ENCODE data around the gene RELA.
"Not testable (repeated sequence)": the region's sequence is repeated elsewhere in the genome, so short reads cannot be mapped to it uniquely, and the experiment has no call there.

The RELA gene

GRCh38 chr11:65663639-65664200, 1.0 kb upstream of the RELA start:
- DNase-seq = no peak

- no peak for DNase-seq
Measured at GRCh38 chr11:65662247-65662798, 393 bp downstream of the RELA start.

DNA sequence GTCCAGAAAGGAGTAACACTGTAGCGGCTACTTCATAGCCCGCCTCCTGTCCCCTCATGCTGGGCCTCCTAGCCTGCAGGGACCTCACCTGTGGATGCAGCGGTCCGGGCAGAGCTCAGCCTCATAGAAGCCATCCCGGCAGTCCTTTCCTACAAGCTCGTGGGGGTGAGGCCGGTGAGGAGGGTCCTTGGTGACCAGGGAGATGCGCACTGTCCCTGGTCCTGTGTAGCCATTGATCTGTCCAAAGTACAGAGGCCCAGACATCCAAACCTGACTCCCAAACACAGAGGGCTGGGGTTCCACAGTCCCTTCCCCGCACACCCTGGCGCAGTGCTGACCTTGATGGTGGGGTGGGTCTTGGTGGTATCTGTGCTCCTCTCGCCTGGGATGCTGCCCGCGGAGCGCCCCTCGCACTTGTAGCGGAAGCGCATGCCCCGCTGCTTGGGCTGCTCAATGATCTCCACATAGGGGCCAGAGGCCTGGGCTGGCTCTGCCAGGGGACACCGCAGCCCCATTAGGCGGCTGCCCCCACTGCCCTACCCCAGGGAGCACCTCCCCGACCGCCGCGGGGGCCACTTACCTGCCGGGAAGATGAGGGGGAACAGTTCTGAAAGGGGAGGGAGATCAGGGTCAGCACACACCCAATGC, 993 bp downstream of the RELA start:
- no peak for DNase-seq

DNA sequence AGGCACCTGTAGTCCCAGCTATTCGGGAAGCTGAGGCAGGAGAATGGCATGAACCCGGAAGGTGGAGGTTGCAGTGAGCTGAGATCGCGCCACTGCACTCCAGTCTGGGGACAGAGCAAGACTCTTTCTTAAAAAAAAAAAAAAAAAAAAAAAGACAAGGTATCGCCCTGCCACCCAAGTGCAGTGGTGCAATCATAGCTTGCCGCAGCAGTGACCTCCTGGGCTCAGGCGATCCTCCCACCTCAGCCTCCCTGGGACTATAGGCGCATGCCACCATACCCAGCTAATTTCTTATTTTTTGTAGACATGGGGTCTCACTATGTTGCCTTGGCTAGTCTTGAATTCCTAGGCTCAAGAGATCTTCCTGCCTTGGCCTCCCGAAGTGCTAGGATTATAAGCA, 1.8 kb downstream of the RELA start:
- not testable (repeated sequence) for DNase-seq

DNA sequence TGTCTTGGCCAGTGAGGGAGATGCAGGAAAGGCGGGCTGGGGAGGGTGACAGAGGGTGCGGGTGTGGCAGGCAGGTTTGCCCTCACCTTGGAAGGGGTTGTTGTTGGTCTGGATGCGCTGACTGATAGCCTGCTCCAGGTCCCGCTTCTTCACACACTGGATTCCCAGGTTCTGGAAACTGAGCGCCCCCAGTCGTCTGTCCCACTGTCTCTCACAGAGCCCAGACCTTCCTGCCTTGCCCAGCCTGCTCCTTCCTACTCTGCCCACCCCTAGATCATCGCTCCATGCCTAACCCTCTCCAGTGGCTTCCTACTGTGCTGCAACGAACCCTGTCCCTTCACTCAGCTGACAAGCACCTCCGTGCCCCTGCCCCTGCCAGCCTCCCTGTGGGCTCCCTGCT, 2.7 kb downstream of the RELA start:
- DNase-seq = no peak

DNA sequence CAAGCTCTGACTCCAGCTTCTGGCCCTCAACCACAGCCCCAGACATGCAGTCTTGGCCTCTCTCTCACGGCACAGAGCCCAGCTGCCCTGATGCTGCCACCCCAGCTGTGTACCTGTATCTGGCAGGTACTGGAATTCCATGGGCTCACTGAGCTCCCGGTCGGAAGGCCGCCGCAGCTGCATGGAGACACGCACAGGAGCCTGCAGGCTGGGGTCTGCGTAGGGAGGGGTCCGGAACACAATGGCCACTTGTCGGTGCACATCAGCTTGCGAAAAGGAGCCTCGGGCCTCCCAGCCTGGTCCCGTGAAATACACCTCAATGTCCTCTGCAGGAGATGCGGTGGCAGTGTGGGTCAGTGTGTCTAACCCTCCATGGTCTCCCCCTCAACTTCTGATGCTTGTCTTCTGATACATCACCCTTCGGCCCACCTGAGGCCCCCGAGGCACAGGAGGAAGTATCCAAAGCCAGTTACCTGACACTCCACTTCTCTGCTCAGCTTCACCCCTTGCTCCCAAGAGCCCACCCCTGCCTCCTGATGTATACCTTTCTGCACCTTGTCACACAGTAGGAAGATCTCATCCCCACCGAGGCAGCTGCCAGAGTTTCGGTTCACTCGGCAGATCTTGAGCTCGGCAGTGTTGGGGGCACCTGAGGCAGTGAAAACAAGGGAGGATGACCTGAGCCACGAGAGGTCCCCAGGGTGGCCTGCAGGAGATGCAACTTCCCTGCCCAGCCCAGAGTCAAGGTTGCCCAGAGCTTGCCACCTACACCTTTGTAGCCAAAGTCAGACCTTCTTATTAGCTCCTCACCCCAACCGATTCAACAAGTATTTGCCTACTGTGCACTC, 4.3 kb downstream of the RELA start:
- no peak for DNase-seq

GRCh38 chr11:65657426-65657825, 5.3 kb downstream of the RELA start:
- DNase-seq = no peak

DNA sequence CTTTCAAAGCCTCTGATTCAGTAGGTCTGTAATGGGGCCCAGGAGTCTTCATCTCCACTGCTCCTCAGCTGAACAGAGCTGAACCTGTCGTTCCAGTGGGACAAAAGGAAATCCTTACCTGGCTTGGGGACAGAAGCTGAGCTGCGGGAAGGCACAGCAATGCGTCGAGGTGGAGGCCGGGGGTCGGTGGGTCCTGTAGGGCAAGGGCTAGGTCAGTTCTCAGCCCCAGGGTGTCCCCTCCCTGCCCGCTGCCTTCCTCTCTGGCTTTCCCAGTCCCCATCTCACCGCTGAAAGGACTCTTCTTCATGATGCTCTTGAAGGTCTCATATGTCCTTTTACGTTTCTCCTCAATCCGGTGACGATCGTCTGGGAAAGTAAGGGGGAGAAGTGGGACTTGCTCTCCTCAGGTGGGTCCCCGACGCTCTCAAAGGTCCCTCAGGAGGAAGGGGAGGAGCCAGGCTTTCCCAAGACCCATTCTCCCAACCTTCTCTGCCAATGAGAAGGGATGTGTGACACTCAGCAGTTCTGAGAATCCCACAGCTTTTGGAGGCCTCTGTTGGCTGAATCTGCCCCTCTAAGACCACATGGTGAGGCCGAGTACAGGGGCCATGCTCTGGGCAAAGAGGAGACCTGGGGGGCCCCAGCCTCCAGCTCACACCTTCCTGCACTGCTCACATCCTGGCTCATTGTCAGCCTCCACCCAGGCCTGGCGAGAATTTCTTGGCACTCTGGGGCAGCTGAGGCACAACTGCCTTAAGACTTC, 7.0 kb downstream of the RELA start:
- no peak for DNase-seq

DNA sequence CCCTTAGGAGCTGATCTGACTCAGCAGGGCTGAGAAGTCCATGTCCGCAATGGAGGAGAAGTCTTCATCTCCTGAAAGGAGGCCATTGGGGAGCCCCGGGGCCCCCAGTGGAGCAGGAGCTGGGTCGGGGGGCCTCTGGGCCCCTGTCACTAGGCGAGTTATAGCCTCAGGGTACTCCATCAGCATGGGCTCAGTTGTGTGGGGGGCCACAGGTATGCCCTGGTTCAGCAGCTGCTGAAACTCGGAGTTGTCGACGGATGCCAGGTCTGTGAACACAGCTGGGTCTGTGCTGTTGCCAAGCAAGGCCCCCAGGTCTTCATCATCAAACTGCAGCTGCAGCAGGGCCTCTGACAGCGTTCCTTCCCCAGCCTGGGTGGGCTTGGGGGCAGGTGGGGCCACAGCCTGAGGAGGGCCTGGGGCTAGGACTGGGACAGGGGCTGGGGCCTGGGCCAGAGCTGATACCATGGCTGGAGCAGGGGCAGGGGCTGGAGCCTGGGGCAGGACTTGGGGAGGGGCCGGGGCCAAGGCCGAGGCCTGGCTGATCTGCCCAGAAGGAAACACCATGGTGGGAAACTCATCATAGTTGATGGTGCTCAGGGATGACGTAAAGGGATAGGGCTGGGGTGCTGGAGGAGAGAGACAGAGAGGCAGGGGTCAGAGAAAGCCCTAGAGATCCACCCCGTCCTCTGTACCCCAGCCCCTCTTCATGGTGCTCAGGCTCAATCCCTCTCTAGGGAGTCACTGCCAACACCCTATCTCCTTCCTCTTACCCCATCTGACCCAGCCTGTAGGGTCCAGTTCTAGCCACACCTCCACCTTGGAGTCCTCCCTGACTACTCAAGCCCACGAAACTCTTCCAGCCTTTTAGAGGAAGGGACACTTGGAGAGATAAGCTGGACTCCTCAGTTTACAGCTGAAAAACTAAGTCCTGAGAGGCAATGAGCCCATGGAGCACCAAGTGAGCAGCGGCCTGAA, 8.1 kb downstream of the RELA start:
- DNase-seq = no peak

DNA sequence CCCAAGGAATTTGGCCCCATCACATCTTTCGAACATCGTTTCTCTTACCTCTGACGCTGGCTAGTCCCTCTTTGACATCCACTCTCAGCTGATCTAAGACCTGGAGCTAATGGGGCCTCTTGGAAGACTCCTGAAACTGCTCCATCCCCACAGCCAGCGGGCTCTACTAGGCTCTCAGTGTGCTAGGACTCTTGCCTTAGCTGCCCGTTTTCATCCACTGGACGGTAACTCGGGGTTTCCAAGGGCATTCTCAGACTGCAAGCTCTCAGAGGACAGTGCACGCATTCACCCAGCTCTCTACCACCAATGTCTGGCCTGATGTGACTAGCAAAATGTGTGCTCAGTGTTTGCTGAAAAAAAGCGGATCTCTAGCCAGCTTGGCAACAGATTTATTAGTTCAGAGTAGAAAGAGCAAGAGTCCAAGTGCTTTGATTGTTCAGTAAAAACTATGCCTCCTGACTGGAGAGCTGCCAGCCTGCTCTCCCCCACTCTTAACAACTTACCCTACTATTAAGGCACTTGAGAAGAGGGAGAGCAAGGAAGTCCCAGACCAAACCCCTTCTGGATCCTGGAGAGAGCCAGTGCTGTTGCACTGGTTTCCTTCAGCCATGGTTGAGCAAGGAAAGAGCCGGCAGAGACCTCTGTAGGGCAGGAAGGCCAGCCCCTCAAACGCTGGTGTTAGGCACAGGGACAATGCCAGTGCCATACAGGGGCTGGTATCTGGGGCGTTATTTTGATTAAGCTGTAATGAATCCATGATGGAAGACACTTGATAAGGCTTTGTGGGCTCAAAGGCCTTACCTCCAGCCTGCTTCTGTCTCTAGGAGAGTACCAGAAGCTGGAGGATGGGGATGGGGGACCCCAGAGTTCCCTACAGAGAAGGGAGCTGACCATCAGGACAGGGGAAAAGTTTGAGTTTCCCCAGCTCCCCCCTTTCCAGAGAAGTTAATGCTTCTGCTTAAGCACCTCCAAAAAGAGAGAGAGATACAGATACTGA, 9.2 kb downstream of the RELA start:
- no peak for DNase-seq

DNA sequence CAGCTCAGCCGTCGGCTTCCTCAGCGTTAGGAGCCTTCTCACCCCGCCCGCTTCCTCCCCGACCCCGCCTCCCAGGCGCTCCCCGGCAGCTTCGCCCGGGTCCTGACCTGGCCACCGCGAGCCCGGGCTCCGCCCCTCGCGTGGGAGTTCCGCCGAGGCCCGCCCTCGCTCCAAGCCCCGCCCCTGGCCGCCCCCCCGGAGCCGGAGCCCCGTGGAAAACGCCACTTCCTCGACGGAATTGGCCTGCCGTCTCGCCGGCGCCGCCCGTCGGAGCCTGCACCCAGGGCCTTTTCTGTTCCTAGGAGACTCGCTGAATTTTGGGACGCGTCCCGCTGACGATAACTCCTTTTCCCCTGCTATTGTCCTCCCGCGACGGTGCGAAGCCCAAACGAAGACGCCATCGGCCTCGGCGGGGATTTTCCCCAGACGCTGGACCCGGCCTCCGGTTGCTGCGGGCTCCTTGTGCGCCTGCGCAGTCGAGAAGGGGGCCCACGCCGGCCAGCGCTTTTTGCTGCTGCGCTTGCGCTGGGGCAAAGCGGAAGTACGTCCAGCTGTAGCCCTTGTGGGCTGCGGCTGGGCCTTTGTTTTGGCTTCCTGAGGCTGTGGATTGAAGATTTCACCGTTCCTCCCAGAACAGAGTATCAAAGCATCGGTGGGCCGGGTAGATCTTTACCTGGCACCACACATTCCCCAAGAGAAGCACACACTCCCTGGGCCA, 10.0 kb downstream of the RELA start:
- peak; percentile 34 for DNase-seq

DNA sequence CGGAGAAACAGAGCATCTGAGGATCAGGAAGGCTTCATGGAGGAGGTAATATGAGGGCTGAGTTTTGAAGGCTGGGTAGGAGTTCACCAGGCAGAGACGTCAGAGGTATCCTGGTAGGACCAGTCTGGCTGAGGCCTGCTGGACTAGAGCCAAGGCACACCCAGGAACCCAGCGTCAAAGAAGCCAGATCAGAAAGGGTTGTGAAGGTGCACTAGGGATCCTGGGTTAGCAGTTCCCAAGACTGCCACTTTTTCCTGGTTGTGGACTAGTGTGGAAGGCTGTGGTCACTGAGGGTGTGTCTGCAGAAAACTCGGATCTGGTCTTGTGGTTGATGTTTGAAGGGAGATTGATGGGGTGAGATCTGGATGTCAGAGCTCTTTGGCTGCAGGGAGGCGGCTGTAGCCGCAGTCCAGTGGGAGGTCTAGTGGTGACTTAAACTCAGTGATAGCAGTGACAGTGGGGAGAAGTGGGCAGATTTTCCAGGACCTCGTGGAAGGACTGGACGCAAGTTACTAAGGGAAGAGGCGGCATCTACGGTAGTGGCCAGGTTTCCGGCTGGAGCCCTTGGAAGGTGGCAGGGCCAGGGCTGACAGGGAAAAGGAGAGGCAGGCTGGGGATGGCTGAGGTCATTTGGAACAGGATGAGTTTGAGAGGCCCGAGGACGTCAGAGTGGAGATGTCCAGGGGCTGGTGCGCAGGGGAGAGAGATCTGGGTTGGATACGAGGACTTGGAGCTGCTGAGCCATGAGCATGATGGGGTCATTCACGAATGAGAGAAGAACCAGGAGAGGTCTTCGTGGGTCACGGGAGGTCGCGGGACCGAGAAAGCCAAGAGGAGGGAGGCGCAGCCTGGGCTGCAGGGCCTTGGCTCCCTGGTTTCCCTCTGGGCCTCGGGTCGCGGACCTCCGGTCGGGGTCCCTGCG, 10.9 kb downstream of the RELA start:
- no peak for DNase-seq

DNA sequence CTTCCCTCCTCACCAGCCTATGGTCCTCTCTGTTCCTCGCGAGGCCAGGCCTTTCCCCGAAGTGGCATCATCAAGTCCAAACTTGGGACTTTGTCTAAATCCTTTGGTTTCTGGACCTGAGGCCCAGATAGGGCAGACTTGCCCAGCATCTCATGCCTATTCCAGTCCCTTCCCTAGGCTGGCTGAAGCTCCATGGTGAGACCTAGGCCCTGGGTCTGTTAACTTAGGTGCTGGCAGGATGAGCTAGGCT, 11.5 kb downstream of the RELA start:
- no peak for DNase-seq

DNA sequence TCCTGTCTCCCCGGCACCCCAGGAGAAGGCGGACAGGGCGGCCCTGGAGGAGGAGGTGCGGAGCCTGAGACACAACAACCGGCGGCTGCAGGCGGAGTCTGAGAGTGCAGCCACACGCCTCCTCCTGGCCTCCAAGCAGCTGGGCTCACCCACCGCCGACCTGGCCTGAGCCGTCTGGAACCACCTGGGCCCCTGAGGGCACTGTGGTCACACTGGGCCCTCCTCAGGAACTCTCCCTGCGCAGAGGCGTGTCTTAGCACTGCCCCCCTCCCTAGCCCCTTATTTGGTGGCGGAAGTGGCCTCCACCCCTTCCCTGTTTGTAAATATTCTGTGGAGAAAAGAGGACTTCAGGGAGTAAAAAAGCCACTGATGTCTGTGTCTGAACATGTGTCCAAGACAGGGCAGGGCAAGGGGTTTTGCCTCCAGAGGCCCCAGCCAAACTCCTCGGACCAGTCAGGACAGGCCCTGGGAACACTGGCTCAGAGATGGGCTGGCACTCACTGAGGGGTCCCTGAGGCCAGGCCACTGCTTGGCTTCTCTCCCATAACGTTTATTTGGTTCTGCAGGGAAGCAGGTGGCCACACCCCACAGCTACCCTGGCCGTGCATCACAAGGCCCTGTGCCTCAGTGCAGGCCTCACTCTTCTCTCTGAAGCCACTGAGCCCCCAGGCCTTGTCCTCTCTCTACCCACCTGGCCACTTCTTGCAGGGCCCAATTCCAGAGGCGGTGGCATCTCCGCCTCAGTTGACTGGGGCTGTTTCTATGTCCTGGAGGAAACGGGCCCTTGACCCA, 12.0 kb downstream of the RELA start:
- no peak for DNase-seq

- no peak for DNase-seq
Measured at GRCh38 chr11:65649656-65650546, 12.8 kb downstream of the RELA start.

DNA sequence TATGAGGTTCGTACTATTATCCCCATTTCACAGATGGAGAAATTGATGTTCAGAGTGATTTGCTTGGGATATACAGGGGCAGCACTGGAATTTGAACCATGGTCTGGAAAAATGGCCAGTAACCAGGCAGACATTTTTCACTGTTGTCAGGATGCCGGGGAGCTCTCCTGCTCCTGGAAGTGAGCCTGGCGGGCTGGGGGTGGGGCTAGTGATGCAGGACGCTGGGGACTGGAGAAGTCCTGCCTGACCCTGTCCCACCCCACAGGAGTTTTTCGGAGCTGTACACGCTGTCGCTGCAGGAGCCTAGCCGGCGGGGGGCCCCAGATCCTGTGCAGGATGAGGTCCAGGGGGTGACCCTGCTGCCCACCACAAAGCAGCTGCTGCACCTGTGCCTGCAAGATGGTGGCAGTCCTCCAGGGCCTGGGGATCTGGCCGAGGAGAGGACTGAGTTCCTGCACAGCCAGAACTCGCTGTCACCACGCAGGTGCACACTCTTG, 13.7 kb downstream of the RELA start:
- no peak for DNase-seq

Data from NCI-H524 treated with DMSO at 0.1 percent for 48 hours (cell line).